ENCODE measurements around the gene RAPGEFL1.
A peak's percentile ranks its signal among the peaks of the same experiment; 100 is the strongest.

- TF ChIP-seq MYC (IDR thresholded peaks at IDR 0.05; ENCODE audit: insufficient read depth, insufficient read length, insufficient replicate concordance, low read length, severe bottlenecking): no peak
- no peak for TF ChIP-seq CTCF (IDR thresholded peaks at IDR 0.05 in 2 of 3, conservative IDR thresholded peaks at IDR 0.05 in 1 of 3; ENCODE audit: control insufficient read depth in 2 of 3, extremely low read depth in 1 of 3, insufficient read depth in 1 of 3, low read depth in 3 of 3, low read length in 3 of 3)
- TF ChIP-seq RCOR1 (conservative IDR thresholded peaks at IDR 0.05; ENCODE audit: low read depth, low read length): no peak
- no peak for TF ChIP-seq EZH2 (IDR thresholded peaks at IDR 0.05; ENCODE audit: borderline replicate concordance, control insufficient read depth, low read depth, low read length)
- TF ChIP-seq GABPA (IDR thresholded peaks at IDR 0.05; ENCODE audit: low read depth): no peak
- no peak for TF ChIP-seq SREBF2 (IDR thresholded peaks at IDR 0.05; ENCODE audit: low read length)
- TF ChIP-seq POLR2A (IDR thresholded peaks at IDR 0.05; ENCODE audit: low read depth, low read length): 0 out of 2 replicates have a peak, but pooled peaks have one; percentile 16
- TF ChIP-seq ETV6 (conservative IDR thresholded peaks at IDR 0.05 in 1 of 2, IDR thresholded peaks at IDR 0.05 in 1 of 2; ENCODE audit: borderline replicate concordance in 1 of 2, low read depth in 1 of 2): no peak
- TF ChIP-seq SIN3A (IDR thresholded peaks at IDR 0.05; ENCODE audit: low read depth, low read length): no peak
- no peak for TF ChIP-seq RFX5 (IDR thresholded peaks at IDR 0.05; ENCODE audit: low read depth, low read length)
- TF ChIP-seq, protein P1, sequence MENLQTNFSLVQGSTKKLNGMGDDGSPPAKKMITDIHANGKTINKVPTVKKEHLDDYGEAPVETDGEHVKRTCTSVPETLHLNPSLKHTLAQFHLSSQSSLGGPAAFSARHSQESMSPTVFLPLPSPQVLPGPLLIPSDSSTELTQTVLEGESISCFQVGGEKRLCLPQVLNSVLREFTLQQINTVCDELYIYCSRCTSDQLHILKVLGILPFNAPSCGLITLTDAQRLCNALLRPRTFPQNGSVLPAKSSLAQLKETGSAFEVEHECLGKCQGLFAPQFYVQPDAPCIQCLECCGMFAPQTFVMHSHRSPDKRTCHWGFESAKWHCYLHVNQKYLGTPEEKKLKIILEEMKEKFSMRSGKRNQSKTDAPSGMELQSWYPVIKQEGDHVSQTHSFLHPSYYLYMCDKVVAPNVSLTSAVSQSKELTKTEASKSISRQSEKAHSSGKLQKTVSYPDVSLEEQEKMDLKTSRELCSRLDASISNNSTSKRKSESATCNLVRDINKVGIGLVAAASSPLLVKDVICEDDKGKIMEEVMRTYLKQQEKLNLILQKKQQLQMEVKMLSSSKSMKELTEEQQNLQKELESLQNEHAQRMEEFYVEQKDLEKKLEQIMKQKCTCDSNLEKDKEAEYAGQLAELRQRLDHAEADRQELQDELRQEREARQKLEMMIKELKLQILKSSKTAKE (IDR thresholded peaks at IDR 0.05; ENCODE audit: low read depth, poor library complexity, severe bottlenecking): no peak
These were observed 841 bp downstream of the RAPGEFL1 start for GRCh38 chr17:40178021-40178601.
